IMR-90 (cell line): ENCODE results near the gene PLEKHA4. TPM values are rescaled to one million over a fixed set of nuclear protein-coding genes. Genes with fewer than 3 reads are reported as not detected.

Experiments used
- ATAC-seq: fragments of 200-7000 bp; cut with Tn5 transposase; 2 replicates; pipeline ENCODE4 v1.9.1; 2020; ENCODE audit warnings: low read depth, mild to moderate bottlenecking, moderate library complexity
- BruUV-seq: library from RNA; stranded (reverse); fragments of 400-500 nt; replicated peaks from 2 replicates; lab custom pipeline; 2021; lab: Mats Ljungman, UMichigan
- CTCF ChIA-PET: fragments of 300-600 bp; formaldehyde crosslinking; extraction: SDS; loops from one replicate; lab custom pipeline; 2021; ENCODE audit warnings: antibody characterized with exemption; lab: Yijun Ruan, JAX
- POLR2A ChIA-PET: fragments of 300-600 bp; sonication (Branson Sonifier 250); formaldehyde crosslinking; loops from one replicate; lab custom pipeline; 2022; ENCODE audit warnings: antibody characterized with exemption; ENCODE audit not compliant: unreplicated experiment; lab: Charles Lee
- DNase-seq: peaks from one replicate; pipeline ENCODE4 v3.0.0; 2013
- H2AFZ ChIP-seq: replicated peaks from 2 replicates; pipeline ENCODE3; 2013; ENCODE audit warnings: low read length, mild to moderate bottlenecking; ENCODE audit not compliant: poor library complexity
- H2AK5ac ChIP-seq: 2 replicates; pipeline ENCODE4 v1.6.1; 2013; ENCODE audit warnings: low read depth, low read length, inconsistent platforms
- H2AK9ac ChIP-seq: replicated peaks from 2 replicates; pipeline ENCODE3; 2013; ENCODE audit warnings: mild to moderate bottlenecking, low read depth, low read length, moderate library complexity; ENCODE audit not compliant: poor library complexity
- H2BK120ac ChIP-seq: 2 replicates; pipeline ENCODE4 v1.6.1; 2013; ENCODE audit warnings: low read depth, low read length, inconsistent platforms
- H2BK15ac ChIP-seq: 3 replicates; pipeline ENCODE4 v1.6.1; 2013; ENCODE audit warnings: low read depth, low read length, inconsistent platforms
- H2BK20ac ChIP-seq: 2 replicates; pipeline ENCODE4 v1.6.1; 2013; ENCODE audit warnings: low read depth, mild to moderate bottlenecking, inconsistent platforms, low read length, moderate library complexity
- H2BK5ac ChIP-seq: 2 replicates; pipeline ENCODE4 v1.6.1; 2013; ENCODE audit warnings: mild to moderate bottlenecking, low read depth, low read length, inconsistent platforms; ENCODE audit not compliant: poor library complexity, severe bottlenecking
- H3K14ac ChIP-seq: replicated peaks from 2 replicates; pipeline ENCODE4 v1.6.1; 2013; ENCODE audit warnings: low read depth, low read length, inconsistent platforms
- H3K18ac ChIP-seq: 2 replicates; pipeline ENCODE4 v1.6.1; 2013; ENCODE audit warnings: low read depth, low read length, control low read depth
- H3K23ac ChIP-seq: 2 replicates; pipeline ENCODE4 v1.6.1; 2013; ENCODE audit warnings: low read depth, low read length, inconsistent platforms
- H3K27ac ChIP-seq: 2 replicates; pipeline ENCODE4 v1.5.1; 2013; ENCODE audit warnings: mild to moderate bottlenecking, control low read depth, low read length; ENCODE audit not compliant: insufficient read depth
- H3K27me3 ChIP-seq: 2 replicates; pipeline ENCODE4 v1.6.1; 2013; ENCODE audit warnings: low read length; ENCODE audit not compliant: control insufficient read depth, insufficient read depth
- H3K36me3 ChIP-seq: 2 replicates; pipeline ENCODE4 v1.6.1; 2013; ENCODE audit warnings: low read length, mixed read lengths; ENCODE audit not compliant: control insufficient read depth, insufficient read depth
- H3K4ac ChIP-seq: 2 replicates; pipeline ENCODE4 v1.6.1; 2013; ENCODE audit warnings: low read depth, low read length, inconsistent platforms
- H3K4me1 ChIP-seq: 2 replicates; pipeline ENCODE4 v1.6.1; 2013; ENCODE audit warnings: low read length, mixed read lengths; ENCODE audit not compliant: control insufficient read depth, insufficient read depth
- H3K4me2 ChIP-seq: 2 replicates; pipeline ENCODE4 v1.6.1; 2013; ENCODE audit warnings: low read depth, mild to moderate bottlenecking, control low read depth, low read length, moderate library complexity
- H3K4me3 ChIP-seq: 2 replicates; pipeline ENCODE4 v1.5.1; 2013; ENCODE audit warnings: low read depth, mild to moderate bottlenecking, control low read depth, low read length, moderate library complexity; ENCODE audit not compliant: insufficient read depth
- H3K56ac ChIP-seq: 2 replicates; pipeline ENCODE4 v1.6.1; 2013; ENCODE audit warnings: low read length, inconsistent platforms; ENCODE audit not compliant: insufficient read depth; ENCODE audit errors: extremely low read depth
- H3K79me1 ChIP-seq, 2 experiments: 2 replicates each; pipeline ENCODE4 v1.6.1; 2013; ENCODE audit warnings: low read length in 2 of 2, inconsistent platforms in 1 of 2, low read depth in 1 of 2
- H3K9ac ChIP-seq: 2 replicates; pipeline ENCODE4 v1.6.1; 2013; ENCODE audit warnings: low read depth, low read length, control low read depth
- H3K9me1 ChIP-seq: 2 replicates; pipeline ENCODE4 v1.6.1; 2013; ENCODE audit warnings: low read length, inconsistent platforms; ENCODE audit not compliant: insufficient read depth
- H3K9me3 ChIP-seq: 2 replicates; pipeline ENCODE4 v1.6.1; 2013; ENCODE audit warnings: low read length; ENCODE audit not compliant: control insufficient read depth, insufficient read depth
- H4K20me1 ChIP-seq: 2 replicates; pipeline ENCODE4 v1.6.1; 2013; ENCODE audit warnings: low read length, inconsistent platforms; ENCODE audit not compliant: insufficient read depth
- H4K5ac ChIP-seq: 2 replicates; pipeline ENCODE4 v1.6.1; 2013; ENCODE audit warnings: mild to moderate bottlenecking, low read depth, low read length, control low read depth
- H4K8ac ChIP-seq, 2 experiments: 2 replicates each; pipeline ENCODE4 v1.6.1; 2013; ENCODE audit warnings: low read depth in 2 of 2, low read length in 2 of 2, control low read depth in 1 of 2, inconsistent platforms in 1 of 2
- H4K91ac ChIP-seq: 2 replicates; pipeline ENCODE4 v1.6.1; 2013; ENCODE audit warnings: low read depth, low read length, inconsistent platforms; ENCODE audit not compliant: insufficient read depth
- BHLHE40 ChIP-seq: fragments of 150-350 bp; IDR thresholded peaks from 2 replicates; pipeline ENCODE4 v1.6.1; 2016; ENCODE audit warnings: mild to moderate bottlenecking, low read depth, low read length
- FOS ChIP-seq: fragments of 150-350 bp; IDR thresholded peaks from 2 replicates; pipeline ENCODE4 v1.6.1; 2016; ENCODE audit warnings: low read depth, low read length
- MAFK ChIP-seq: IDR thresholded peaks from 2 replicates; pipeline ENCODE4 v1.6.1; 2012; ENCODE audit warnings: low read depth, low read length, improper control_type of control experiment
- MAZ ChIP-seq: IDR thresholded peaks from 2 replicates; pipeline ENCODE4 v1.6.1; 2012; ENCODE audit warnings: low read depth, mild to moderate bottlenecking, low read length, improper control_type of control experiment, moderate library complexity, borderline replicate concordance
- MXI1 ChIP-seq: IDR thresholded peaks from 2 replicates; pipeline ENCODE4 v1.6.1; 2012; ENCODE audit warnings: low read depth, mild to moderate bottlenecking, low read length, moderate library complexity, borderline replicate concordance
- RCOR1 ChIP-seq: IDR thresholded peaks from 2 replicates; pipeline ENCODE4 v1.6.1; 2012; ENCODE audit warnings: mild to moderate bottlenecking, low read length, improper control_type of control experiment; ENCODE audit not compliant: insufficient replicate concordance
- RFX5 ChIP-seq: IDR thresholded peaks from 2 replicates; pipeline ENCODE4 v1.8.0; 2012; ENCODE audit warnings: low read depth, mild to moderate bottlenecking, low read length, moderate library complexity
- whole genome bisulfite sequencing, 2 experiments: methylation state at CpG; one replicate each; pipeline versions ENCODE4 v1.1.5 to v1.1.7; 2013; ENCODE audit warnings: missing lambda C conversion rate in 2 of 2; ENCODE audit not compliant: insufficient read length in 1 of 2; ENCODE audit errors: extremely low coverage in 2 of 2; 5-methylcytosine and 5-hydroxymethylcytosine counted together
- dilution Hi-C: fragments of 300-500 bp; cut with HindIII; formaldehyde crosslinking; loops from one replicate; pipeline ENCODE4 v1.14.3; 2018; ENCODE audit warnings: low sequenced_read_pairs; ENCODE audit not compliant: unreplicated experiment
- in situ Hi-C: fragments of 300-500 bp; cut with MboI; formaldehyde crosslinking; loops from 3 replicates; pipeline ENCODE4 v1.14.3; 2019; ENCODE audit warnings: low sequenced_read_pairs, inconsistent platforms, mixed read lengths
- intact Hi-C: fragments of 100-400 bp; cut with micrococcal nuclease; formaldehyde crosslinking; loops from 2 replicates; pipeline ENCODE4 v1.10.0; 2022
- polyA plus RNA-seq, 3 experiments: library from polyadenylated mRNA; depleted of rRNA; stranded (reverse); fragments of >200 nt; gene quantifications; 2 replicates each; pipeline ENCODE4 v1.2.3, GENCODE V29; 2012; ENCODE audit warnings: low replicate concordance in 1 of 3
- total RNA-seq: library from RNA; depleted of rRNA; stranded (reverse); fragments of >200 nt; gene quantifications from 2 replicates; pipeline ENCODE4 v1.2.3, GENCODE V29; 2012
- TF ChIP-seq, protein P1 (sequence below): fragments of 150-350 bp; IDR thresholded peaks from 2 replicates; pipeline ENCODE4 v1.6.1; 2016; ENCODE audit warnings: low read depth, mild to moderate bottlenecking, low read length, moderate library complexity, borderline replicate concordance

The PLEKHA4 gene
- total and polyA plus RNA-seq, 2 of the 4 experiments (the other 2 are of a cell fraction): 4.5 to 14.4 TPM

GRCh38 chr19:48845384-48845783 is 23.0 kb downstream of the PLEKHA4 start:
- Histone ChIP-seq H3K27me3 (no peaks in the 10 kb centered on the region), H4K8ac (no peak overlapping the region), H3K4me2 (no peak overlapping the region), H3K4me3 (no peak overlapping the region), H3K9ac (no peak overlapping the region), H2BK120ac (no peak overlapping the region), H3K18ac (no peak overlapping the region), H3K36me3 (peaks cover 25% of the 10 kb centered on the region), H3K23ac (no peak overlapping the region), H2BK15ac (no peak overlapping the region), H4K91ac (no peak overlapping the region), H2AK9ac (no peak overlapping the region), H4K20me1 (no peaks in the 10 kb centered on the region), H3K9me1 (no peaks in the 10 kb centered on the region), H3K56ac (no peak overlapping the region), H2AFZ (no peak overlapping the region), H3K27ac (no peak overlapping the region), H3K79me1 (no peaks in the 10 kb centered on the region), H3K9me3 (no peaks in the 10 kb centered on the region), H2BK5ac (no peak overlapping the region), H2AK5ac (no peak overlapping the region), H4K5ac (no peak overlapping the region), H3K14ac (no peak overlapping the region), H3K4me1 (no peaks in the 10 kb centered on the region), H2BK20ac (no peak overlapping the region), H3K4ac (no peak overlapping the region)
- ATAC-seq: no peak
- intact Hi-C loops: no loop called here
- in situ Hi-C loops: no loop called here
- TF ChIP-seq MAZ (no peak), MXI1 (no peak), MAFK (no peak), BHLHE40 (no peak), RFX5 (no peak), FOS (no peak), RCOR1 (no peak)
- TF ChIP-seq, protein P1, sequence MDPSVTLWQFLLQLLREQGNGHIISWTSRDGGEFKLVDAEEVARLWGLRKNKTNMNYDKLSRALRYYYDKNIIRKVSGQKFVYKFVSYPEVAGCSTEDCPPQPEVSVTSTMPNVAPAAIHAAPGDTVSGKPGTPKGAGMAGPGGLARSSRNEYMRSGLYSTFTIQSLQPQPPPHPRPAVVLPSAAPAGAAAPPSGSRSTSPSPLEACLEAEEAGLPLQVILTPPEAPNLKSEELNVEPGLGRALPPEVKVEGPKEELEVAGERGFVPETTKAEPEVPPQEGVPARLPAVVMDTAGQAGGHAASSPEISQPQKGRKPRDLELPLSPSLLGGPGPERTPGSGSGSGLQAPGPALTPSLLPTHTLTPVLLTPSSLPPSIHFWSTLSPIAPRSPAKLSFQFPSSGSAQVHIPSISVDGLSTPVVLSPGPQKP: no peak
- POLR2A ChIA-PET: no interaction called here
- dilution Hi-C loops: no loop called here
- CTCF ChIA-PET: interaction anchor here (1.0 kb wide), 1 partner anchor 58 kb away, joined by 3 read pairs; no protein-coding TSS in a partner anchor
- no peak for DNase-seq
- BruUV-seq: no TSS peak
- WGBS, 2 experiments: 91% methylated on average over 5 of the region's 15 CpGs; no CpG with 5 or more reads in 1 of the 2 experiments
